ENCODE measurements around the gene IMPA2.
"Not testable (repeated sequence)": the region's sequence is repeated elsewhere in the genome, so short reads cannot be mapped to it uniquely, and the experiment has no call there.

The IMPA2 gene

GRCh38 chr18:11951390-11951851, 29.9 kb upstream of the IMPA2 start:
- no peak overlapping the region for H3K4me3 ChIP-seq (ENCODE audit: low read depth, low read length)
- TF ChIP-seq MAX (IDR thresholded peaks at IDR 0.05; ENCODE audit: low read depth, low read length) (no peak), CTCF (IDR thresholded peaks at IDR 0.05; ENCODE audit: low read depth, low read length) (no peak)
- DNase-seq (ENCODE audit: low read depth) = no peak

DNA sequence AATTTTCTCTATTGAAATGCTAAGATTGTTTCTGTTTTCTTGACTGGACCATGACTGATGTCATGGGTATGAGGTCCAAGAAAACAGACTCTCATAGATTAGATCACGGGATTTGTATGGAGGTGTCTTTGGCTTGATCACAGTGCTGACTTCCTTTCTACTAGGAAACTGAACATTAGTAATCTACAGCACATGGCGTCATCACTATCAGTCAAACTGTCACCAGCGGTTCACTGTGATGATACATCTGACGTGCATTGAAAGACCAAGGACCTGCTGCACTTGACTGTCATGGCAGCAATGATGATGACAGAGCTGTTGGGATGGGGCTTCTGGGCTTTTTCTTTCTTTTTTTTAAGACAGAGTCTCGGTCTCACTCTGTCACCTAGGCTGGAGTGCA, 28.2 kb upstream of the IMPA2 start:
- H3K4me3 ChIP-seq (ENCODE audit: low read depth, low read length) = no peak overlapping the region
- TF ChIP-seq POLR2A (IDR thresholded peaks at IDR 0.05; ENCODE audit: extremely low read depth, insufficient read length) (no peak), MYC (IDR thresholded peaks at IDR 0.05; ENCODE audit: low read depth, low read length) (no peak), CTCF (IDR thresholded peaks at IDR 0.05; ENCODE audit: low read depth, low read length) (no peak), MAX (IDR thresholded peaks at IDR 0.05; ENCODE audit: low read depth, low read length) (no peak)
- no peak for DNase-seq (ENCODE audit: low read depth)

GRCh38 chr18:11955239-11956029, 25.9 kb upstream of the IMPA2 start:
- TF ChIP-seq POLR2A (IDR thresholded peaks at IDR 0.05; ENCODE audit: extremely low read depth, insufficient read length) = no peak
- no peak for TF ChIP-seq MAX (IDR thresholded peaks at IDR 0.05; ENCODE audit: low read depth, low read length)
- no peak for TF ChIP-seq CTCF (IDR thresholded peaks at IDR 0.05; ENCODE audit: low read depth, low read length)
- TF ChIP-seq MYC (IDR thresholded peaks at IDR 0.05; ENCODE audit: low read depth, low read length) = no peak
- DNase-seq (ENCODE audit: low read depth) = peak; percentile 90

GRCh38 chr18:11956371-11957308, 24.7 kb upstream of the IMPA2 start:
- TF ChIP-seq MYC (IDR thresholded peaks at IDR 0.05; ENCODE audit: low read depth, low read length) (no peak), POLR2A (IDR thresholded peaks at IDR 0.05; ENCODE audit: extremely low read depth, insufficient read length) (no peak), MAX (IDR thresholded peaks at IDR 0.05; ENCODE audit: low read depth, low read length) (no peak), CTCF (IDR thresholded peaks at IDR 0.05; ENCODE audit: low read depth, low read length) (no peak)
- H3K4me3 ChIP-seq (ENCODE audit: low read depth, low read length) = no peak overlapping the region
- no peak for DNase-seq (ENCODE audit: low read depth)

More at GRCh38 chr18:11955239-11956029, 25.9 kb upstream of the IMPA2 start:
- no peak overlapping the region for H3K4me3 ChIP-seq (ENCODE audit: low read depth, low read length)

DNA sequence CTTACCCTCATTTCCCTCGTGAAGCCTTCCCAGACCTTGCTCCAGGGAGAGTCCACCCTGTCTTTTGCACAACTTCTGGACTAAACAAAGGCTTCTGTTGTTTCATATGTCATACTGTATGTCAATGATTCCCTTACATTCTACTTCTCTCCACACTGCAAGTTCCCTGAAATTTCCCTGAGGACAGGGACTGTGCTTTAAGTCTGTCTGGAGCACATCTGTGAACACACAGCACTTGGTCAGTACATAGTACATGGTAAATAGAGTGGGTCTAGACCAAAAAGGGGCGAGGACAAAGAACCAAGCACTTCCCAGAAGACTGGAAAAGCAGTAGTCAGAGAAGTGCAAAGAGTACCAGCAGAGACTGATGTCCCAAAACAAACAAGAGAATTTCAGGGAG, 23.7 kb upstream of the IMPA2 start:
- no peak overlapping the region for H3K4me3 ChIP-seq (ENCODE audit: low read depth, low read length)
- TF ChIP-seq CTCF (IDR thresholded peaks at IDR 0.05; ENCODE audit: low read depth, low read length) (no peak), MAX (IDR thresholded peaks at IDR 0.05; ENCODE audit: low read depth, low read length) (no peak), POLR2A (IDR thresholded peaks at IDR 0.05; ENCODE audit: extremely low read depth, insufficient read length) (no peak)
- DNase-seq (ENCODE audit: low read depth) = no peak

- not testable (repeated sequence) for DNase-seq (ENCODE audit: low read depth)
Measured at GRCh38 chr18:11959651-11960050, 21.7 kb upstream of the IMPA2 start.

More at GRCh38 chr18:11959651-11960050, 21.7 kb upstream of the IMPA2 start:
- not testable (repeated sequence) for H3K4me3 ChIP-seq (ENCODE audit: low read depth, low read length)
